ENCODE results near the gene MAP2K5.

GRCh38 chr15:67723294-67724024 is 181.0 kb downstream of the MAP2K5 start:
- TF ChIP-seq EZH2phosphoT487 (IDR thresholded peaks at IDR 0.05; ENCODE audit: low read depth): no peak
- TF ChIP-seq CTCF (IDR thresholded peaks at IDR 0.05; ENCODE audit: low read depth, low read length): no peak

Data from OCI-LY3 (cell line).